Embryonic facial prominence (tissue), 1 donor: ENCODE measurements around the gene CACNA2D3.

Source experiments
- DNase-seq: peaks from one replicate; pipeline ENCODE4 v3.0.0-alpha.2; 2016; ENCODE audit errors: extremely low spot score

The CACNA2D3 gene

GRCh38 chr3:54572197-54572895 lies 450.0 kb downstream of the CACNA2D3 start:
- DNase-seq = no peak

DNA sequence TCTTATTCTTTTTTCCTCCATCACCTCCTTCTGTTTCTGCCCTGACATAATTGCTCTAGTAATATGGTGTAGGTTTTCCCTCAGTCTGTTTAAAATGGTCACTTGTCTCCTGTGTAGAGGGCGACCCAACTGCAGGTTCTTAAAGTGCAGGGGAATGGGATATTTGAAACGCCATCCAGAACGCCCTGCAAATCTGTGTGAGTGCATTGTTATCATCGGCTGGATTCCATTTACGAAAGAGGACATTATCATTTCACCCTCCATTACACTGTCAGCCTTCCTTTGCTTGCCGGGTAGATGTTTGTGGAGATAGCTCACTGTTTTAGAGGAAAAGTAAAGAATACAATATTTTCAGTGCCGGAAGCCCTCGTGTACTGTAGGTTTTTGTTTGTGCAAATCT lies 451.5 kb downstream of the CACNA2D3 start:
- no peak for DNase-seq

GRCh38 chr3:54574906-54575617 lies 452.7 kb downstream of the CACNA2D3 start:
- DNase-seq = no peak

- no peak for DNase-seq
These were observed 453.2 kb downstream of the CACNA2D3 start for GRCh38 chr3:54575618-54575960.

DNA sequence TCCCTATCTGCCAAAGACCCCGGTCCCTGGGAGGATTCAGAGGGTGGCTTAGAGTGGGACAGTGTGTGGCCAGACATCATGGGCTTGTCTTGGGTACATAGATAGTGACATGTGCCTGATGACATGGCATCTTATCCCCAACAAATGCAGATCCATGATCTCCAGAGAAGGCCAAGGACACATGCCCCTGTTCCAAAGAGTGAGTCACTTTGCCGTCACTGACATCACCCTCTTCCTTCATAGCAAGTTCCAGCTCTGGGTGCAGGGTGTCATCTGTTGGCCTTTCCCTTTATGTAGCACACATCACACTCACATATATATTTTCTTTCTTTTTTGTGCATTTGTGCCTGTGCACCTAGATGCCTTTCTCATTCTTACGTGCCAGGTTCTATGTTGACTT lies 455.0 kb downstream of the CACNA2D3 start:
- DNase-seq = no peak

GRCh38 chr3:54578417-54578816 lies 456.1 kb downstream of the CACNA2D3 start:
- no peak for DNase-seq

DNA sequence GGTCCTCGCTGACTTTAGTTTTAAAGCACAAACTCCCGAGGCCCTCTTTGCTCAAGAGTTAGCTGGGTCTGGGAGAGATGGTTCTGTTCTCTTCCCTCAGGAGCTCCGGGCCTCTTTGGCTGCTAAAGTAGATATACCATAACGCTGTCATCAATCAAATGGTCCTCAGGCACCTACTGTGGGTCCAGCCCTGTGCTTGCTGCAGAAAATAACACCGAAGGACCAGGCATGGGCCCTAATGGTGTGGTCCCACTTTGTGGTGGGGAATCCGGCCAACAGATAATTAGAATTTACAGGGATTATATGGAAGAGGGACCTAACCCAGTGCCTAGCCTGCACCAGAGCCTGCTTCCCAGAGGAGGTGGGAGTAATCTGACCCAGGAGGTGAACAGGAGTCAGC lies 458.1 kb downstream of the CACNA2D3 start:
- DNase-seq = no peak

DNA sequence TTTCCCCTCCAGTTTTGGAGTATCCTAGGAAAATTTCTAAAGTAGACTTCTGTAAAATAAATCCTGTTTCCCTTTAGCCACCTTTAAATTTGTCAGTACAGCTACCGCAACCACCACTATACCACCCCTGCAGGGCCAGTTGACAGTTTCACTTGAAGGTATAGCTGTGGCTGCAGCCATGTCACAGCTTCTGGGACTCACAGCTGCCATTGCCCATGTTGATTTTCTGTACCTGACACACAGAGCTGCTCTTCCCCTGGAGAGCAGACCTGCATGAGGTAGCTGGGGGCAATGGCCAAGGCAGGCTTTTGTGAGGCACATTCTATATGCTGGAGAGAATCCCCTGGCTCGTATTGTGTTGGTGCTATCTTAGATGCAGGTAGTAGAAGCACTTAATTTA lies 460.1 kb downstream of the CACNA2D3 start:
- no peak for DNase-seq

- no peak for DNase-seq
These were observed 468.8 kb downstream of the CACNA2D3 start for GRCh38 chr3:54591157-54591556.

GRCh38 chr3:54593653-54594052 lies 471.3 kb downstream of the CACNA2D3 start:
- no peak for DNase-seq

DNA sequence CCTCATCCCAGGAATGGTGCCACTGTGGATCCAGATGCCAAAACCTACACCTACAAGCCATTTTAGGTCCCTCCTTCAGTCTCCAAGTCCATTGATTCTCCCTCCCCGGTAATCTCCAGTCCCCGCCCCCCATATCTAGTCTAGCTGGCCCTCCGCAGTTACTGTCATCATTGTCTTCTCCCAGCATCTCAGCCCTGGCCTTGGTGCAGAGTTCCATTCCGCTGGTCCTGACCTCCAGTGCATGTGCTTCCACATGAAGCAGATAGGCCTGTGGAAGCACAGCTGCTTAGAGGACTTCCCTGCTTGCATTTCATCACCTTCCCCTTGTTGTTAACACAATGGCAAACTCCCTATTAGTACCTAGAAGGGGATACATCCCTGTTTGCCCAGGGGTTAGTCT lies 473.7 kb downstream of the CACNA2D3 start:
- no peak for DNase-seq

DNA sequence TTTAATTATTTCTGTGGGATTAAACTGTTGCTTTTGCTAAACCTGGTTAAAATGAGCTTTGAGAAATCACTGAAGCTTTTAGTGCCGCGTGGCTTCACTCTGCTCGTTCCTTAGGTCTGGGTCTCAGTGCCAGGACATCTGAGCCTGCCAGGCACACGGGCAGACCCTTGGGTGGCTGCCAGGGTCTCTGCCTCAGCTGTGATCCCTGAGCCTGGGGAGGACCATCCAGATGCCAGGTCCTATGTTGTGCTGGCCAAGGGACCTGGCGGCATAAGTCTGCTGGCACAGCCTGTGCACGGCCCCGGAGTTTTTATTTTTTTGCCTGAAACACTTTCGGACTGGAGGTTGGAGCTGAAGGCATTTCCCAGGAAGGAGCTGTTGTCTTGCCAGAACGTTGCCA lies 477.4 kb downstream of the CACNA2D3 start:
- DNase-seq = no peak

GRCh38 chr3:54600441-54601204 lies 478.3 kb downstream of the CACNA2D3 start:
- no peak for DNase-seq

DNA sequence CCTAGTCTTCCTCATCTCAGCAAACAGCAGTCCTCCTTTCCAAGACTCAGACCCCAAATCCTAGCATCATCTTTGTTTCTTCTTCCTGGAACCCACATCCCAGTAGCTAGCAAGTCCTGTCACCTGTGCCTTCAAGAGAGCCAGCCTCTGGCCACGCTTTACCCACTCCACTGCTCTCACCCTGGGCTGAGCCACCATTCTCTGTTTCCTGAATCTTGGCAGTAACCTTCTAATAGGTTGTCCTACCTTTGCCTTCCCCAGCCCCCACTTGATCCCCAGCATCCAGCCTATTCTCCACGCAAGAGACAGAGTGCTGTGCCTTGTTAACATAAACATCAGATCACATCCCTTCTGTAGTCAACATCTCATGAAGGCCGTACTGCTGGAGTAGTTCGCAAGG lies 482.1 kb downstream of the CACNA2D3 start:
- DNase-seq = no peak

DNA sequence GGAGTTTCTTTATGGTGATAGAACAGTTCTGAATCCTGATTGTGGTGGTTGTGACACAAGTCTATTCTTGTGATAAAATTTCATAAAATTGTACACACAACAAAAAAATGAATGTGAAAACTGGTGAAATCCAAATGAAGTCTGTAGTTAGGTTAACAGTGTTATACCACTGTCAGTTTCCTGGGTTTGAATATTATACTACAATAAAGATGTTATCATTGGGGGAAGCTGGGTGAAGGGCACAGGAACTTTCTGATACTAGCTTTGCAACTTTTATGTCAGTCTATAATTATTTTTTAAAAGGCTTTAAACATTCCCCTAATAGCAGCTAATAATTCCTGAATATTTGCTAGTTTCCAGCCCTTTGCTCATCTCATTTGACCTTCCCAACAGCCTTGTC lies 485.7 kb downstream of the CACNA2D3 start:
- no peak for DNase-seq

DNA sequence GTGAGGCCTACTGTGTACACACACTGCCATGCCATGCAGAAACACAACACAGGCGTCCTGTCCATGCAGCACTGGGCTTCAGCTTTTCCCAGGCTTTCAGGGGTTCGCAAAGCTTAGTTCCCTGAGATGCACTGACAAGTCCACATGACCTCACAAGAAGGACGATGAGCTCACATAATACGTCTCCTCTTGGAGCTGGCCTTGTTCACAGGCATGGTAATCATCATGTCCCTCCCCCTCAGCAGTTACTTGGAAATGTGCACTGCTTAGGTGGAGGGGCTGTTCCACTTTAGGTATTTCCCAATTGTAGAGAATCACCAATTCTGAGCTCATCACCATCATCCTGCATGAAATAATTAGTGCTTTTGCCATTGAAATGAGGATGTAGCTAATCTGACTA lies 496.7 kb downstream of the CACNA2D3 start:
- no peak for DNase-seq

- no peak for DNase-seq
These were observed 497.2 kb downstream of the CACNA2D3 start for GRCh38 chr3:54619531-54619930.

GRCh38 chr3:54621184-54621583 lies 498.8 kb downstream of the CACNA2D3 start:
- DNase-seq = no peak

- no peak for DNase-seq
These were observed 500.3 kb downstream of the CACNA2D3 start for GRCh38 chr3:54622678-54623077.

GRCh38 chr3:54625805-54626787 lies 503.7 kb downstream of the CACNA2D3 start:
- no peak for DNase-seq

- no peak for DNase-seq
These were observed 506.6 kb downstream of the CACNA2D3 start for GRCh38 chr3:54628888-54629441.
